ENCODE measurements around the gene SPEN.

SPEN gene

GRCh38 chr1:15975805-15976680, 128.5 kb downstream of the SPEN start, which contains the start of gene ZBTB17 (continued):
- TF ChIP-seq ZNF639 (tag by site-specific recombination; IDR thresholded peaks at IDR 0.05) (peak; percentile 85), REST (tag by site-specific recombination; IDR thresholded peaks at IDR 0.05) (no peak; the same call in 1 of the 2 replicates), ZNF560 (tag by site-specific recombination; IDR thresholded peaks at IDR 0.05; ENCODE audit: borderline replicate concordance) (no peak), ZNF214 (tag by site-specific recombination; IDR thresholded peaks at IDR 0.05; ENCODE audit: borderline replicate concordance) (no peak), HOXC10 (CRISPR knock-in tag; IDR thresholded peaks at IDR 0.05) (no peak), SETDB1 (IDR thresholded peaks at IDR 0.05; ENCODE audit: insufficient read length, low read length) (no peak), SCRT2 (tag by site-specific recombination; IDR thresholded peaks at IDR 0.05) (no peak), ZNF558 (tag by site-specific recombination; IDR thresholded peaks at IDR 0.05) (no peak), KLF8 (tag by site-specific recombination; IDR thresholded peaks at IDR 0.05) (peak; percentile 85), ZNF626 (tag by site-specific recombination; IDR thresholded peaks at IDR 0.05) (no peak), HOXA7 (CRISPR knock-in tag; IDR thresholded peaks at IDR 0.05; ENCODE audit: borderline replicate concordance) (no peak), PRDM1 (tag by site-specific recombination; IDR thresholded peaks at IDR 0.05) (peak; percentile 59; the same call in 1 of the 2 replicates), ZNF747 (tag by site-specific recombination; IDR thresholded peaks at IDR 0.05) (no peak), SCRT1 (tag by site-specific recombination; IDR thresholded peaks at IDR 0.05; ENCODE audit: borderline replicate concordance) (no peak), PATZ1 (tag by site-specific recombination; IDR thresholded peaks at IDR 0.05) (peak; percentile 83), ZNF184 (tag by site-specific recombination; IDR thresholded peaks at IDR 0.05) (no peak)
- TF ChIP-seq, protein P1, sequence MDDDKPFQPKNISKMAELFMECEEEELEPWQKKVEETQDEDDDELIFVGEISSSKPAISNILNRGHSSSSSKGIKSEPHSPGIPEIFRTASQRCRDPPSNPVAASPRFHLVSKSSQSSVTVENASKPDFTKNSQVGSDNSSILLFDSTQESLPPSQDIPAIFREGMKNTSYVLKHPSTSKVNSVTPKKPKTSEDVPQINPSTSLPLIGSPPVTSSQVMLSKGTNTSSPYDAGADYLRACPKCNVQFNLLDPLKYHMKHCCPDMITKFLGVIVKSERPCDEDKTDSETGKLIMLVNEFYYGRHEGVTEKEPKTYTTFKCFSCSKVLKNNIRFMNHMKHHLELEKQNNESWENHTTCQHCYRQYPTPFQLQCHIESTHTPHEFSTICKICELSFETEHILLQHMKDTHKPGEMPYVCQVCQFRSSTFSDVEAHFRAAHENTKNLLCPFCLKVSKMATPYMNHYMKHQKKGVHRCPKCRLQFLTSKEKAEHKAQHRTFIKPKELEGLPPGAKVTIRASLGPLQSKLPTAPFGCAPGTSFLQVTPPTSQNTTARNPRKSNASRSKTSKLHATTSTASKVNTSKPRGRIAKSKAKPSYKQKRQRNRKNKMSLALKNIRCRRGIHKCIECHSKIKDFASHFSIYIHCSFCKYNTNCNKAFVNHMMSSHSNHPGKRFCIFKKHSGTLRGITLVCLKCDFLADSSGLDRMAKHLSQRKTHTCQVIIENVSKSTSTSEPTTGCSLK (tag by site-specific recombination; IDR thresholded peaks at IDR 0.05), result no peak
- TF ChIP-seq, protein P2, sequence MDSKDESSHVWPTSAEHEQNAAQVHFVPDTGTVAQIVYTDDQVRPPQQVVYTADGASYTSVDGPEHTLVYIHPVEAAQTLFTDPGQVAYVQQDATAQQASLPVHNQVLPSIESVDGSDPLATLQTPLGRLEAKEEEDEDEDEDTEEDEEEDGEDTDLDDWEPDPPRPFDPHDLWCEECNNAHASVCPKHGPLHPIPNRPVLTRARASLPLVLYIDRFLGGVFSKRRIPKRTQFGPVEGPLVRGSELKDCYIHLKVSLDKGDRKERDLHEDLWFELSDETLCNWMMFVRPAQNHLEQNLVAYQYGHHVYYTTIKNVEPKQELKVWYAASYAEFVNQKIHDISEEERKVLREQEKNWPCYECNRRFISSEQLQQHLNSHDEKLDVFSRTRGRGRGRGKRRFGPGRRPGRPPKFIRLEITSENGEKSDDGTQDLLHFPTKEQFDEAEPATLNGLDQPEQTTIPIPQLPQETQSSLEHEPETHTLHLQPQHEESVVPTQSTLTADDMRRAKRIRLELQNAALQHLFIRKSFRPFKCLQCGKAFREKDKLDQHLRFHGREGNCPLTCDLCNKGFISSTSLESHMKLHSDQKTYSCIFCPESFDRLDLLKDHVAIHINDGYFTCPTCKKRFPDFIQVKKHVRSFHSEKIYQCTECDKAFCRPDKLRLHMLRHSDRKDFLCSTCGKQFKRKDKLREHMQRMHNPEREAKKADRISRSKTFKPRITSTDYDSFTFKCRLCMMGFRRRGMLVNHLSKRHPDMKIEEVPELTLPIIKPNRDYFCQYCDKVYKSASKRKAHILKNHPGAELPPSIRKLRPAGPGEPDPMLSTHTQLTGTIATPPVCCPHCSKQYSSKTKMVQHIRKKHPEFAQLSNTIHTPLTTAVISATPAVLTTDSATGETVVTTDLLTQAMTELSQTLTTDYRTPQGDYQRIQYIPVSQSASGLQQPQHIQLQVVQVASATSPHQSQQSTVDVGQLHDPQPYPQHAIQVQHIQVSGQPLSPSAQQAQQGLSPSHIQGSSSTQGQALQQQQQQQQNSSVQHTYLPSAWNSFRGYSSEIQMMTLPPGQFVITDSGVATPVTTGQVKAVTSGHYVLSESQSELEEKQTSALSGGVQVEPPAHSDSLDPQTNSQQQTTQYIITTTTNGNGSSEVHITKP (tag by site-specific recombination; IDR thresholded peaks at IDR 0.05), result no peak; the same call in 1 of the 2 replicates
- TF ChIP-seq, protein P3, sequence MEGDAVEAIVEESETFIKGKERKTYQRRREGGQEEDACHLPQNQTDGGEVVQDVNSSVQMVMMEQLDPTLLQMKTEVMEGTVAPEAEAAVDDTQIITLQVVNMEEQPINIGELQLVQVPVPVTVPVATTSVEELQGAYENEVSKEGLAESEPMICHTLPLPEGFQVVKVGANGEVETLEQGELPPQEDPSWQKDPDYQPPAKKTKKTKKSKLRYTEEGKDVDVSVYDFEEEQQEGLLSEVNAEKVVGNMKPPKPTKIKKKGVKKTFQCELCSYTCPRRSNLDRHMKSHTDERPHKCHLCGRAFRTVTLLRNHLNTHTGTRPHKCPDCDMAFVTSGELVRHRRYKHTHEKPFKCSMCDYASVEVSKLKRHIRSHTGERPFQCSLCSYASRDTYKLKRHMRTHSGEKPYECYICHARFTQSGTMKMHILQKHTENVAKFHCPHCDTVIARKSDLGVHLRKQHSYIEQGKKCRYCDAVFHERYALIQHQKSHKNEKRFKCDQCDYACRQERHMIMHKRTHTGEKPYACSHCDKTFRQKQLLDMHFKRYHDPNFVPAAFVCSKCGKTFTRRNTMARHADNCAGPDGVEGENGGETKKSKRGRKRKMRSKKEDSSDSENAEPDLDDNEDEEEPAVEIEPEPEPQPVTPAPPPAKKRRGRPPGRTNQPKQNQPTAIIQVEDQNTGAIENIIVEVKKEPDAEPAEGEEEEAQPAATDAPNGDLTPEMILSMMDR (tag by site-specific recombination; IDR thresholded peaks at IDR 0.05), result no peak; the same call in 1 of the 2 replicates
- TF ChIP-seq, protein P4, sequence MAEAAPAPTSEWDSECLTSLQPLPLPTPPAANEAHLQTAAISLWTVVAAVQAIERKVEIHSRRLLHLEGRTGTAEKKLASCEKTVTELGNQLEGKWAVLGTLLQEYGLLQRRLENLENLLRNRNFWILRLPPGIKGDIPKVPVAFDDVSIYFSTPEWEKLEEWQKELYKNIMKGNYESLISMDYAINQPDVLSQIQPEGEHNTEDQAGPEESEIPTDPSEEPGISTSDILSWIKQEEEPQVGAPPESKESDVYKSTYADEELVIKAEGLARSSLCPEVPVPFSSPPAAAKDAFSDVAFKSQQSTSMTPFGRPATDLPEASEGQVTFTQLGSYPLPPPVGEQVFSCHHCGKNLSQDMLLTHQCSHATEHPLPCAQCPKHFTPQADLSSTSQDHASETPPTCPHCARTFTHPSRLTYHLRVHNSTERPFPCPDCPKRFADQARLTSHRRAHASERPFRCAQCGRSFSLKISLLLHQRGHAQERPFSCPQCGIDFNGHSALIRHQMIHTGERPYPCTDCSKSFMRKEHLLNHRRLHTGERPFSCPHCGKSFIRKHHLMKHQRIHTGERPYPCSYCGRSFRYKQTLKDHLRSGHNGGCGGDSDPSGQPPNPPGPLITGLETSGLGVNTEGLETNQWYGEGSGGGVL (tag by site-specific recombination; IDR thresholded peaks at IDR 0.05), result peak; percentile 46
